Progenitor cell of endocrine pancreas (in vitro differentiated cells): ENCODE data around the gene NOL4L. TPM values are rescaled to one million over a fixed set of nuclear protein-coding genes. Genes with fewer than 3 reads are reported as not detected.
A peak's percentile ranks its signal among the peaks of the same experiment; 100 is the strongest.

Experiments
- DNase-seq: peaks from one replicate; pipeline ENCODE4 v3.0.0; 2021; ENCODE audit warnings: low spot score; ENCODE audit not compliant: unreplicated experiment
- H3K27ac Mint-ChIP-seq: 2 replicates; pipeline ENCODE4 v1.8.0; 2021; ENCODE audit warnings: mild to moderate bottlenecking, moderate library complexity, mixed read lengths
- H3K27me3 Mint-ChIP-seq: 2 replicates; pipeline ENCODE4 v1.8.0; 2021; ENCODE audit warnings: mixed read lengths
- H3K36me3 Mint-ChIP-seq: 2 replicates; pipeline ENCODE4 v1.8.0; 2022; ENCODE audit warnings: mixed read lengths; ENCODE audit not compliant: insufficient read depth
- H3K4me1 Mint-ChIP-seq: 2 replicates; pipeline ENCODE4 v1.8.0; 2021; ENCODE audit warnings: low read depth, mixed read lengths
- H3K4me3 Mint-ChIP-seq: 2 replicates; pipeline ENCODE4 v1.8.0; 2021; ENCODE audit warnings: low read depth, mild to moderate bottlenecking, moderate library complexity, mixed read lengths
- H3K9me3 Mint-ChIP-seq: 2 replicates; pipeline ENCODE4 v1.8.0; 2021; ENCODE audit warnings: low read depth, mixed read lengths
- CTCF ChIP-seq: fragments of 200-600 bp; sonication (generic); IDR thresholded peaks from one replicate; pipeline ENCODE4 v1.5.0; 2021; ENCODE audit warnings: antibody characterized with exemption, mild to moderate bottlenecking; ENCODE audit not compliant: unreplicated experiment
- total RNA-seq: library from RNA; stranded (reverse); gene quantifications from 2 replicates; pipeline ENCODE4 v1.2.1, GENCODE V29; 2021

NOL4L gene
- total RNA-seq, 1 donor from 2014 or later = 90.4 TPM

GRCh38 chr20:32487381-32487780 is 97.8 kb downstream of the NOL4L start:
- no peak overlapping the region for H3K27ac Mint-ChIP-seq
- H3K9me3 Mint-ChIP-seq = no peaks in the 10 kb centered on the region
- no peak for TF ChIP-seq CTCF
- no peaks in the 10 kb centered on the region for H3K36me3 Mint-ChIP-seq
- H3K4me3 Mint-ChIP-seq = no peak overlapping the region
- H3K4me1 Mint-ChIP-seq = peaks cover 14% of the 10 kb centered on the region
- no peak for DNase-seq
- peaks cover 2% of the 10 kb centered on the region for H3K27me3 Mint-ChIP-seq

- Mint-ChIP-seq H3K9me3 (no peaks in the 10 kb centered on the region), H3K27ac (peak overlapping the region; percentile 76), H3K4me3 (peak overlapping the region; percentile 30), H3K36me3 (no peaks in the 10 kb centered on the region), H3K27me3 (peaks cover 2% of the 10 kb centered on the region), H3K4me1 (peaks cover 23% of the 10 kb centered on the region)
- no peak for TF ChIP-seq CTCF
- DNase-seq = no peak
Measured at GRCh38 chr20:32485770-32486478, 99.2 kb downstream of the NOL4L start.

GRCh38 chr20:32484958-32485769 is 100.0 kb downstream of the NOL4L start:
- peak; percentile 60 for DNase-seq
- Mint-ChIP-seq H3K27ac (peak overlapping the region; percentile 98), H3K4me3 (peak overlapping the region; percentile 83), H3K27me3 (peaks cover 2% of the 10 kb centered on the region), H3K4me1 (peaks cover 30% of the 10 kb centered on the region), H3K9me3 (no peaks in the 10 kb centered on the region), H3K36me3 (no peaks in the 10 kb centered on the region)
- TF ChIP-seq CTCF = peak; percentile 86

- Mint-ChIP-seq H3K36me3 (peaks cover 1% of the 10 kb centered on the region), H3K9me3 (no peaks in the 10 kb centered on the region), H3K4me3 (peak overlapping the region; percentile 83), H3K27ac (peak overlapping the region; percentile 98), H3K27me3 (peaks cover 2% of the 10 kb centered on the region), H3K4me1 (peaks cover 38% of the 10 kb centered on the region)
- peak; percentile 77 for DNase-seq
- TF ChIP-seq CTCF = no peak
Measured at GRCh38 chr20:32484225-32484957, 100.7 kb downstream of the NOL4L start.
